ENCODE measurements around the gene ATP8A2. TPM values are rescaled to one million over a fixed set of nuclear protein-coding genes. Genes with fewer than 3 reads are reported as not detected.

The ATP8A2 gene
- total RNA-seq, 1 experiment from 2014 or later, result not detected

DNA sequence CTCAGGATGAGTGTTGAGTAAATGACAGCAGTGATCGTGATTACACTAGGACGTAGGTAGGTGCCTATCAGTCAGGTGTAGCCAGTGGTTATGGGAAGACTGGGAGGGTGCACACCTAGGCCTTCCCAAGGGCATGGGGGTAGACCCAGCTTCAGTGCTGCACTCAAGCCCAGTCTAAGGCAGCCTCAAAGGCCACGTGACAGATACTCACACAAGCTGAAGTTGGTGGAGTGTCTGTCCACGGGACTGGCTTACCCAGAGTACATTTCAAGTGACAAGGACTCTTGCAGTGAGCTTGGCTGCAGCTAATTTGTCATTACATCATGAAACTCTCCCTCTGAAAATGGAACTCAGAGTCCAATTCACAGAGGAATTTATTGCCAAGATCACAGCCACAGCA is 561.7 kb downstream of the ATP8A2 start:
- CTCF ChIA-PET, result no interaction called here

DNA sequence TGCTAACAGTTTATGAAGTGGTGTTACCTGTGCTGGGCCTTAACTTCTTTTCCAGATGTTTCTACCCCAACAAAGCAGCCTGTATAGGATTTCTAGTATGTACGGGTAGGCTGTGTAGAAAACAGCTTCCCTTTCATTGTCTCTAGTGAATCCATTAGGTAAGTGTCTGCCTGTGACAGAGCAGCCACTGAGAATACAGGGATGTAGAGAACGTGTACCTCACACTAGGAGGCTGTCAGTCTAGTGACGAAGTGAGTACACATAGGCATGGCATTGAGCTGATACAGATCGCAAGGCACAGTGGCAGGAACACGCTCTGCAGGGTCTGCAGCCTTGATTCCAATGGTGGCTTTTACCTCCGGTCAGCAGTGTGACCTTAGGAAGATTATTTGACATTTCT is 562.4 kb downstream of the ATP8A2 start:
- ChIA-PET CTCF (no interaction called here), POLR2A (no interaction called here)
- Histone ChIP-seq H3K4me3 (ENCODE audit: low read depth in 2 of 2, low read length in 2 of 2) (no peak overlapping the region), H3K27ac (ENCODE audit: low read length) (no peak overlapping the region), H3K4me1 (ENCODE audit: control insufficient read depth, insufficient read depth, low read length) (no peaks in the 10 kb centered on the region), H3K27me3 (ENCODE audit: control insufficient read depth, insufficient read depth, low read length) (no peaks in the 10 kb centered on the region), H3K36me3 (ENCODE audit: control insufficient read depth, insufficient read depth, low read length) (no peaks in the 10 kb centered on the region), H3K9me3 (ENCODE audit: control insufficient read depth, insufficient read depth, low read depth, low read length) (no peaks in the 10 kb centered on the region)
- no peak for TF ChIP-seq CTCF (IDR thresholded peaks at IDR 0.05)
- no peak for TF ChIP-seq POLR2AphosphoS5 (IDR thresholded peaks at IDR 0.05; ENCODE audit: low read depth, low read length)
- no peak for TF ChIP-seq TCF7L2 (IDR thresholded peaks at IDR 0.05; ENCODE audit: low read depth, low read length)
- TF ChIP-seq SIN3A (IDR thresholded peaks at IDR 0.05; ENCODE audit: borderline replicate concordance, insufficient read depth, low read depth, low read length), result no peak
- TF ChIP-seq, protein P1, sequence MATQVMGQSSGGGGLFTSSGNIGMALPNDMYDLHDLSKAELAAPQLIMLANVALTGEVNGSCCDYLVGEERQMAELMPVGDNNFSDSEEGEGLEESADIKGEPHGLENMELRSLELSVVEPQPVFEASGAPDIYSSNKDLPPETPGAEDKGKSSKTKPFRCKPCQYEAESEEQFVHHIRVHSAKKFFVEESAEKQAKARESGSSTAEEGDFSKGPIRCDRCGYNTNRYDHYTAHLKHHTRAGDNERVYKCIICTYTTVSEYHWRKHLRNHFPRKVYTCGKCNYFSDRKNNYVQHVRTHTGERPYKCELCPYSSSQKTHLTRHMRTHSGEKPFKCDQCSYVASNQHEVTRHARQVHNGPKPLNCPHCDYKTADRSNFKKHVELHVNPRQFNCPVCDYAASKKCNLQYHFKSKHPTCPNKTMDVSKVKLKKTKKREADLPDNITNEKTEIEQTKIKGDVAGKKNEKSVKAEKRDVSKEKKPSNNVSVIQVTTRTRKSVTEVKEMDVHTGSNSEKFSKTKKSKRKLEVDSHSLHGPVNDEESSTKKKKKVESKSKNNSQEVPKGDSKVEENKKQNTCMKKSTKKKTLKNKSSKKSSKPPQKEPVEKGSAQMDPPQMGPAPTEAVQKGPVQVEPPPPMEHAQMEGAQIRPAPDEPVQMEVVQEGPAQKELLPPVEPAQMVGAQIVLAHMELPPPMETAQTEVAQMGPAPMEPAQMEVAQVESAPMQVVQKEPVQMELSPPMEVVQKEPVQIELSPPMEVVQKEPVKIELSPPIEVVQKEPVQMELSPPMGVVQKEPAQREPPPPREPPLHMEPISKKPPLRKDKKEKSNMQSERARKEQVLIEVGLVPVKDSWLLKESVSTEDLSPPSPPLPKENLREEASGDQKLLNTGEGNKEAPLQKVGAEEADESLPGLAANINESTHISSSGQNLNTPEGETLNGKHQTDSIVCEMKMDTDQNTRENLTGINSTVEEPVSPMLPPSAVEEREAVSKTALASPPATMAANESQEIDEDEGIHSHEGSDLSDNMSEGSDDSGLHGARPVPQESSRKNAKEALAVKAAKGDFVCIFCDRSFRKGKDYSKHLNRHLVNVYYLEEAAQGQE (IDR thresholded peaks at IDR 0.05; ENCODE audit: insufficient read depth in 1 of 2, low read depth in 2 of 2, low read length in 1 of 2), result no peak
- intact Hi-C loops (cut with micrococcal nuclease; ENCODE audit: unreplicated experiment) (no loop called here), in situ Hi-C loops (cut with HindIII; ENCODE audit: low pct_unique_long_range_greater_than_20kb, low sequenced_read_pairs) (no loop called here)
- BruUV-seq (replicated peaks), result no TSS peak
- ATAC-seq (no peak), DNase-seq (ENCODE audit: low read depth, low spot score) (no peak)

More for the DNA sequence above, 561.7 kb downstream of the ATP8A2 start:
- no TSS peak for BruUV-seq (replicated peaks)
- Histone ChIP-seq H3K4me3 (ENCODE audit: low read depth in 2 of 2, low read length in 2 of 2) (no peak overlapping the region), H3K4me1 (ENCODE audit: control insufficient read depth, insufficient read depth, low read length) (no peaks in the 10 kb centered on the region), H3K9me3 (ENCODE audit: control insufficient read depth, insufficient read depth, low read depth, low read length) (no peaks in the 10 kb centered on the region), H3K27ac (ENCODE audit: low read length) (no peak overlapping the region), H3K36me3 (ENCODE audit: control insufficient read depth, insufficient read depth, low read length) (no peaks in the 10 kb centered on the region), H3K27me3 (ENCODE audit: control insufficient read depth, insufficient read depth, low read length) (no peaks in the 10 kb centered on the region)
- no peak for DNase-seq (ENCODE audit: low read depth, low spot score)
- in situ Hi-C loops (cut with HindIII; ENCODE audit: low pct_unique_long_range_greater_than_20kb, low sequenced_read_pairs), result no loop called here
- intact Hi-C loops (cut with micrococcal nuclease; ENCODE audit: unreplicated experiment), result no loop called here
- POLR2A ChIA-PET, result no interaction called here
- no peak for ATAC-seq
- TF ChIP-seq CTCF (IDR thresholded peaks at IDR 0.05) (no peak), SIN3A (IDR thresholded peaks at IDR 0.05; ENCODE audit: borderline replicate concordance, insufficient read depth, low read depth, low read length) (no peak), TCF7L2 (IDR thresholded peaks at IDR 0.05; ENCODE audit: low read depth, low read length) (no peak), POLR2AphosphoS5 (IDR thresholded peaks at IDR 0.05; ENCODE audit: low read depth, low read length) (no peak)
- TF ChIP-seq, protein P1 (IDR thresholded peaks at IDR 0.05; ENCODE audit: insufficient read depth in 1 of 2, low read depth in 2 of 2, low read length in 1 of 2), result no peak

Data from Panc1 (cell line).